Fibroblast of mammary gland (primary cell): Measurements from ENCODE around the gene PLXNA2.
A peak's percentile ranks its signal among the peaks of the same experiment; 100 is the strongest.

Experiments used
- DNase-seq: peaks from one replicate; pipeline ENCODE4 v3.0.0-alpha.2; 2010; ENCODE audit warnings: low read depth
- H3K4me3 ChIP-seq: 2 replicates; pipeline ENCODE4 v1.5.1; 2011; ENCODE audit warnings: low read depth, mild to moderate bottlenecking, low read length, moderate library complexity; ENCODE audit not compliant: control insufficient read depth
- TF ChIP-seq, protein P1 (sequence below): conservative IDR thresholded peaks from 2 replicates; pipeline ENCODE4 v1.5.1; 2011; ENCODE audit warnings: low read depth, low read length, inconsistent platforms; ENCODE audit not compliant: control insufficient read depth, insufficient read depth

Gene PLXNA2

GRCh38 chr1:207988326-207989165 lies 255.6 kb downstream of the PLXNA2 start:
- no peak overlapping the region for H3K4me3 ChIP-seq
- DNase-seq: no peak
- TF ChIP-seq, protein P1, sequence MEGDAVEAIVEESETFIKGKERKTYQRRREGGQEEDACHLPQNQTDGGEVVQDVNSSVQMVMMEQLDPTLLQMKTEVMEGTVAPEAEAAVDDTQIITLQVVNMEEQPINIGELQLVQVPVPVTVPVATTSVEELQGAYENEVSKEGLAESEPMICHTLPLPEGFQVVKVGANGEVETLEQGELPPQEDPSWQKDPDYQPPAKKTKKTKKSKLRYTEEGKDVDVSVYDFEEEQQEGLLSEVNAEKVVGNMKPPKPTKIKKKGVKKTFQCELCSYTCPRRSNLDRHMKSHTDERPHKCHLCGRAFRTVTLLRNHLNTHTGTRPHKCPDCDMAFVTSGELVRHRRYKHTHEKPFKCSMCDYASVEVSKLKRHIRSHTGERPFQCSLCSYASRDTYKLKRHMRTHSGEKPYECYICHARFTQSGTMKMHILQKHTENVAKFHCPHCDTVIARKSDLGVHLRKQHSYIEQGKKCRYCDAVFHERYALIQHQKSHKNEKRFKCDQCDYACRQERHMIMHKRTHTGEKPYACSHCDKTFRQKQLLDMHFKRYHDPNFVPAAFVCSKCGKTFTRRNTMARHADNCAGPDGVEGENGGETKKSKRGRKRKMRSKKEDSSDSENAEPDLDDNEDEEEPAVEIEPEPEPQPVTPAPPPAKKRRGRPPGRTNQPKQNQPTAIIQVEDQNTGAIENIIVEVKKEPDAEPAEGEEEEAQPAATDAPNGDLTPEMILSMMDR: no peak

DNA sequence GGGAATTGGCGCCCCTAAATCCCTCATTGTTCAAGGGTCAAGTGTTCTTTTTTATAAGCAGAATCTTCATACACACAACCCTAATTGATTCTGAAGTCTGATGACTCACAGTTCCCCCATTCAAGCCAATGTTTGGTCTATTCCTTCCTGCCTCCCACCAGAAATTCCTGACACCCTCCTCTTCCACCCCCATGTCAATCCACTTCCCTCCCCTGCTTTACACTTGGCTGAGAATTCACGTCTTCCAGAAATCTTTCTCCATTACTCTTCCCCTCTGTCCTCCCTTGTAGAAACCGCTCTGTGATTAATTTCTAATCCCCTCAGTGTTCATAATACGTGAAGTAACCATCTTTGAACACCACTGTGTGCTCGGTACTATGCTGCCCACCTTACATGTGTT lies 257.0 kb downstream of the PLXNA2 start:
- no peak overlapping the region for H3K4me3 ChIP-seq
- TF ChIP-seq, protein P1: no peak
- peak; percentile 21 for DNase-seq

GRCh38 chr1:207985996-207986395 lies 258.2 kb downstream of the PLXNA2 start:
- no peak for DNase-seq
- TF ChIP-seq, protein P1: no peak
- no peak overlapping the region for H3K4me3 ChIP-seq

- no peak overlapping the region for H3K4me3 ChIP-seq
- no peak for DNase-seq
- TF ChIP-seq, protein P1: no peak
These were observed 259.2 kb downstream of the PLXNA2 start for GRCh38 chr1:207984831-207985572.

GRCh38 chr1:207983044-207983635 lies 261.0 kb downstream of the PLXNA2 start:
- no peak overlapping the region for H3K4me3 ChIP-seq
- DNase-seq: no peak
- TF ChIP-seq, protein P1: no peak

DNA sequence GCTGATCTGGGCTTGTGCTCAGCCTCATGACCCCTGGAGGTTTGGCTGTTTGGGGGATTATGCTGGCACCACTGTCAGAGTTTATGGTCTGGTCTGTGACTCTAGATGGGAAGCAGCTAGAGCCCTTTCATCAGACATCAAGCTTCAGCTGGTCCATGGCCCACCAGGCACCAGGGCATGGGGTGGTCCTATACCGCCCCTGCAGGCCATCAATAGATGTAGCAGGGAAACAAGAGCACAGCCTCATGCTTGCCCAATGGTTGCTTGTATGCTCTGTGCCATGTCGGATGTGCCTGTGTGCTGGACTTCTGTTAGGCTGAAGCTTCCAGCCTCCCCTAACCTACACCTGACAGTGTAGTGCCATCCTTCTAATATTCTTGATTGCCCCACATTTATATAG lies 262.2 kb downstream of the PLXNA2 start:
- no peak overlapping the region for H3K4me3 ChIP-seq
- TF ChIP-seq, protein P1: peak; percentile 41
- DNase-seq: no peak
